Left colon (tissue), 2 donors: Measurements from ENCODE around the gene USP21. TPM values are rescaled to one million over a fixed set of nuclear protein-coding genes. Genes with fewer than 3 reads are reported as not detected.
A peak's percentile ranks its signal among the peaks of the same experiment; 100 is the strongest.

Source experiments
- ATAC-seq: fragments of 200-7000 bp; cut with Tn5 transposase; one replicate; pipeline ENCODE4 v1.9.1; 2020; ENCODE audit warnings: mild to moderate bottlenecking, moderate library complexity
- DNase-seq, 2 donors: peaks; one replicate each; pipeline ENCODE4 v3.0.0-alpha.2; 2020
- intact Hi-C, 2 donors: fragments of 100-400 bp; cut with DNase I in 1 of 2; cut with micrococcal nuclease in 1 of 2; formaldehyde crosslinking; loops; one replicate each; pipeline versions ENCODE4 v1.11.2 to v1.14.0; 2022; cut with DNase I, micrococcal nuclease
- total RNA-seq, 2 donors: library from RNA; stranded (reverse); fragmentation: NEBNext Ultra II Directional; extraction: Animal tissue kit (Norgen Biotek cat#: 25700); gene quantifications; one replicate each; pipeline ENCODE4 v1.2.1, GENCODE V29; 2021
- donor health status: DM: no; HTN: no; CAD: no.
- donor health status: DM: yes; HTN: yes; CAD: no.

Gene USP21
- total RNA-seq, 2 donors from 2014 or later = 19.7 to 24.0 TPM

- ATAC-seq (no peak), DNase-seq (no peak)
- intact Hi-C loops = no loop called here
These were observed 41.2 kb downstream of the USP21 start for GRCh38 chr1:161200421-161200991.

- intact Hi-C loops = no loop called here
- DNase-seq = peak; percentile 46 to 55
- ATAC-seq = no peak
These were observed 41.9 kb downstream of the USP21 start for GRCh38 chr1:161200992-161201835.

GRCh38 chr1:161201836-161202712 is 42.8 kb downstream of the USP21 start, which contains the start of gene NDUFS2:
Gene NDUFS2 (plus strand): TSS chr1:161202367. CDS start chr1:161202386, 19 bp downstream.
- intact Hi-C loops = no loop called here

DNA sequence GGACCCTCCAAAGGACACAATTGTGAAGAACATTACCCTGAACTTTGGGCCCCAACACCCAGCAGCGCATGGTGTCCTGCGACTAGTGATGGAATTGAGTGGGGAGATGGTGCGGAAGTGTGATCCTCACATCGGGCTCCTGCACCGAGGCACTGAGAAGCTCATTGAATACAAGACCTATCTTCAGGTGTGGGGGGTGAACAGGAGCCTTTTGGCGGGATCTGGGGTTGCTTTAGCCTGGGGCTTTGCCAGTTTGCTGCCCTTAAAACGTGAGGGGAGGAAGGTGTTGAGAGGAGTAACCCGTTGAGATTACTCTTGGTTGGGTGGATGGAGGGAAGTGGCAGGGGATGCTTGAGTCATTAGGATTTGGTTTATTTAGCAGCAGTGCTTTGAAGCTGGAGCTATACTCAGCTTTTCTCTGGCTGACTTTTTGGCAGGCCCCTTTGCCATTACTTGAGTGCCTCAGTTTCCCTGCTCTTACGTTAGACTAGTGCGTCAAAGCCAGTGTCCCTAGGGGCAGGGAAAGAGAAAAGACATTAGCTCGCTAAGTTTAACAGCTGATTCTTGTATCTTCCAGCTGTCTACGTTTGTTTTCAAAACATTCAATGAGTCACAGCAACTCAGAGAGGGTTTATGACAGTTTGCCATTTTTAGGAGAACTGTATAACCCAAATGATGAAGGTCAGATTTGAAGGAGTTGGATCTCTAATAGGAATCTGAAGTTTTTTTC is 47.3 kb downstream of the USP21 start:
- no peak for DNase-seq
- ATAC-seq = no peak

More at GRCh38 chr1:161201836-161202712, 42.8 kb downstream of the USP21 start, which contains the start of gene NDUFS2:
- ATAC-seq (peak; percentile 96), DNase-seq (peak; percentile 98 to 99)

DNA sequence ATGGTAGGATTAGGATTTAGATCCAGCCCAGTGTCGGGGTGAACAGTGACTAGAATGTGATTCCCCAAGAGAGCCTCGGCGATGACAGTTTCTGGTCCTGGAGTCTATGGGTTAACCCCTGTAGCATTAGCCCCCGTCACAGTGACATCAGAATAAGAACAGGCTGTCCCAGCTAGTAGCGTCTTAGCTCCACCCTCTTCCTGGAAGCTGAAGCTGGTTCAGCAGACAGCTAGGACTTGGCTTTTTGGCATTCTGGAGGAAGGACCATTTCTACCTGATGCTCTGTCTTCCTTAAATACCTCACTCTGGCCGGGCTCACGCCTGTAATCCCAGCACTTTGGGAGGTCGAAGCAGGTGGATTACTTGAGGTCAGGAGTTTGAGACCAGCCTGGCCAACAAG is 47.9 kb downstream of the USP21 start:
- intact Hi-C loops = no loop called here
- ATAC-seq (no peak), DNase-seq (peak in 1 of 2 donors; percentile 55)

More for the DNA sequence above, 47.3 kb downstream of the USP21 start:
- intact Hi-C loops = no loop called here

- ATAC-seq (peak; percentile 90), DNase-seq (peak; percentile 74 to 79)
- intact Hi-C loops = no loop called here
These were observed 50.6 kb downstream of the USP21 start for GRCh38 chr1:161209790-161210409.

GRCh38 chr1:161214369-161214768 is 55.1 kb downstream of the USP21 start:
- intact Hi-C loops = no loop called here
- ATAC-seq (no peak), DNase-seq (no peak)

- ATAC-seq = peak; percentile 42
- intact Hi-C loops = no loop called here
- peak in 1 of 2 donors; percentile 50 for DNase-seq
These were observed 55.8 kb downstream of the USP21 start, which contains the start of gene FCER1G for GRCh38 chr1:161215076-161215475. Gene FCER1G (plus strand): TSS chr1:161215295. CDS start chr1:161215322, 27 bp downstream.

Other genes starting within 250 kb of the USP21 start
- not detected for gene ITLN2, start 204.7 kb upstream of the USP21 start, total RNA-seq
- gene F11R, start 138.3 kb upstream of the USP21 start, total RNA-seq = 100 to 1,000 TPM; 145 to 202 TPM
- 100 to 1,000 TPM in 1 of 2 donors, 10 to 100 TPM in 1; 92.1 to 120 TPM for gene TSTD1, start 120.5 kb upstream of the USP21 start, total RNA-seq
- gene USF1, start 113.5 kb upstream of the USP21 start, total RNA-seq = 10 to 100 TPM; 67.4 to 72.4 TPM
- gene ARHGAP30, start 89.6 kb upstream of the USP21 start, total RNA-seq = 1 to 10 TPM; 2.7 to 8.7 TPM
- gene NECTIN4, start 69.9 kb upstream of the USP21 start, total RNA-seq = 1 to 10 TPM; 3.0 to 6.1 TPM
- 10 to 100 TPM; 10.1 to 11.1 TPM for gene KLHDC9, start 61.1 kb upstream of the USP21 start, total RNA-seq
- 10 to 100 TPM; 30.3 to 38.2 TPM for gene PFDN2, start 41.5 kb upstream of the USP21 start, total RNA-seq
- gene NIT1, start 41.4 kb upstream of the USP21 start, total RNA-seq = 10 to 100 TPM; 74.4 to 76.6 TPM
- 10 to 100 TPM; 34.2 to 41.5 TPM for gene DEDD, start 26.8 kb upstream of the USP21 start, total RNA-seq
- 100 to 1,000 TPM; 106 to 107 TPM for gene UFC1, start 5.5 kb upstream of the USP21 start, total RNA-seq
- 10 to 100 TPM; 11.7 to 12.4 TPM for gene PPOX, start 6.9 kb downstream of the USP21 start, total RNA-seq
- gene B4GALT3, start 18.0 kb downstream of the USP21 start, total RNA-seq = 10 to 100 TPM; 29.7 TPM
- gene ADAMTS4, start 39.6 kb downstream of the USP21 start, total RNA-seq = 1 to 10 TPM; 1.0 to 3.3 TPM
- gene NDUFS2, start 42.9 kb downstream of the USP21 start, total RNA-seq = 100 to 1,000 TPM; 154 to 188 TPM
- 10 to 100 TPM in 1 of 2 donors, 1 to 10 TPM in 1; 5.6 to 23.3 TPM for gene FCER1G, start 55.8 kb downstream of the USP21 start, total RNA-seq
- not detected for gene APOA2, start 64.1 kb downstream of the USP21 start, total RNA-seq
- gene TOMM40L, start 66.6 kb downstream of the USP21 start, total RNA-seq = 10 to 100 TPM; 19.6 to 24.6 TPM
- gene NR1I3, start 78.7 kb downstream of the USP21 start, total RNA-seq = under 1 TPM in 1 of 2 donors, not detected in 1; 0.53 TPM
- 1 to 10 TPM in 1 of 2 donors, not detected in 1; 2.6 TPM for gene PCP4L1, start 99.2 kb downstream of the USP21 start, total RNA-seq
- gene MPZ, start 150.5 kb downstream of the USP21 start, total RNA-seq = 1 to 10 TPM; 1.3 to 5.0 TPM
- 100 to 1,000 TPM; 264 to 266 TPM for gene SDHC, start 154.9 kb downstream of the USP21 start, total RNA-seq
- gene CFAP126, start 208.4 kb downstream of the USP21 start, total RNA-seq = not detected